HEK293T (cell line): ENCODE results near the gene DCTN3.

ENCODE experiments used
- CTCF ChIA-PET: fragments of 350-600 bp; formaldehyde crosslinking; extraction: SDS; loops from one replicate; lab custom pipeline; 2021; ENCODE audit warnings: antibody characterized with exemption, inconsistent platforms; lab: Yijun Ruan, JAX
- POLR2A ChIA-PET: fragments of 350-600 bp; formaldehyde crosslinking; extraction: SDS; loops from one replicate; lab custom pipeline; 2020; ENCODE audit warnings: antibody characterized with exemption, inconsistent platforms; lab: Yijun Ruan, JAX
- DNase-seq: peaks from one replicate; pipeline ENCODE4 v3.0.0; 2012; ENCODE audit warnings: mixed read lengths; ENCODE audit errors: extremely low spot score
- ARNT ChIP-seq: fragments of 450-650 bp; IDR thresholded peaks from 2 replicates; pipeline ENCODE4 v1.6.1; 2017; ENCODE audit warnings: mild to moderate bottlenecking
- BHLHE40 ChIP-seq: fragments of 450-650 bp; IDR thresholded peaks from 2 replicates; pipeline ENCODE4 v1.6.1; 2016; ENCODE audit warnings: mild to moderate bottlenecking, moderate library complexity, borderline replicate concordance
- CTBP1 ChIP-seq: fragments of 450-650 bp; IDR thresholded peaks from 2 replicates; pipeline ENCODE4 v1.6.1; 2016; ENCODE audit warnings: borderline replicate concordance
- ELF4 ChIP-seq: fragments of 450-650 bp; IDR thresholded peaks from 2 replicates; pipeline ENCODE4 v1.6.1; 2017; ENCODE audit warnings: antibody characterized with exemption
- FOXA1 ChIP-seq: fragments of 450-650 bp; IDR thresholded peaks from 2 replicates; pipeline ENCODE4 v1.6.1; 2016; ENCODE audit warnings: mild to moderate bottlenecking
- FOXK2 ChIP-seq: fragments of 450-650 bp; IDR thresholded peaks from 2 replicates; pipeline ENCODE4 v1.6.1; 2016; ENCODE audit warnings: mild to moderate bottlenecking
- FOXM1 ChIP-seq: fragments of 450-650 bp; IDR thresholded peaks from 2 replicates; pipeline ENCODE4 v1.6.1; 2017; ENCODE audit warnings: mild to moderate bottlenecking, borderline replicate concordance
- HDGF ChIP-seq: fragments of 450-650 bp; IDR thresholded peaks from 2 replicates; pipeline ENCODE4 v1.6.1; 2017; ENCODE audit warnings: antibody characterized with exemption, borderline replicate concordance
- L3MBTL2 ChIP-seq: fragments of 450-650 bp; conservative IDR thresholded peaks from 2 replicates; pipeline ENCODE4 v1.6.1; 2016; ENCODE audit warnings: mild to moderate bottlenecking
- LEF1 ChIP-seq: fragments of 450-650 bp; IDR thresholded peaks from 2 replicates; pipeline ENCODE4 v1.6.1; 2017; ENCODE audit warnings: mild to moderate bottlenecking, borderline replicate concordance
- NFRKB ChIP-seq: fragments of 450-650 bp; IDR thresholded peaks from 2 replicates; pipeline ENCODE4 v1.6.1; 2016; ENCODE audit warnings: mild to moderate bottlenecking, moderate library complexity
- SP1 ChIP-seq: fragments of 450-650 bp; IDR thresholded peaks from 2 replicates; pipeline ENCODE4 v1.6.1; 2017
- SUZ12 ChIP-seq: fragments of 450-650 bp; IDR thresholded peaks from 2 replicates; pipeline ENCODE4 v1.6.1; 2016; ENCODE audit warnings: mild to moderate bottlenecking
- TARDBP ChIP-seq: fragments of 450-650 bp; IDR thresholded peaks from 2 replicates; pipeline ENCODE4 v1.6.1; 2016
- ZNF384 ChIP-seq: fragments of 450-650 bp; IDR thresholded peaks from 2 replicates; pipeline ENCODE4 v1.6.1; 2016
- TF ChIP-seq, protein P1 (sequence below): fragments of 450-650 bp; IDR thresholded peaks from 2 replicates; pipeline ENCODE4 v1.6.1; 2016

DCTN3 gene

DNA sequence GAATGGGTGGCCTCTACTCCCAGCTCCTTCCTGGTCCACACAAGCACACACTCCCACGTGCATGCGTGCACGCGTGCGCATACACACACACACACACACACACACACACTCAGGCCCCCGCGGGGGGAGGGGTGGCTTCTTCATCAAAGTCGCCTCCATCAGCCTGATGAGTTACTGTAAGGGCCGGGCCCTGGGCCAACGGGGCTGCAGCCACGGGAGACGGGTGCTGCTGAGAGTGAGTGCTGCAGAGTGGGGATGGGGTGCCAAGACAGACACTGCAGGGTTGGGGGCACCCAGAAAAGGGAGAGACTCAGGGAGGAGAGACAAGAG, 48.8 kb downstream of the DCTN3 start:
- POLR2A ChIA-PET: no interaction called here

DNA sequence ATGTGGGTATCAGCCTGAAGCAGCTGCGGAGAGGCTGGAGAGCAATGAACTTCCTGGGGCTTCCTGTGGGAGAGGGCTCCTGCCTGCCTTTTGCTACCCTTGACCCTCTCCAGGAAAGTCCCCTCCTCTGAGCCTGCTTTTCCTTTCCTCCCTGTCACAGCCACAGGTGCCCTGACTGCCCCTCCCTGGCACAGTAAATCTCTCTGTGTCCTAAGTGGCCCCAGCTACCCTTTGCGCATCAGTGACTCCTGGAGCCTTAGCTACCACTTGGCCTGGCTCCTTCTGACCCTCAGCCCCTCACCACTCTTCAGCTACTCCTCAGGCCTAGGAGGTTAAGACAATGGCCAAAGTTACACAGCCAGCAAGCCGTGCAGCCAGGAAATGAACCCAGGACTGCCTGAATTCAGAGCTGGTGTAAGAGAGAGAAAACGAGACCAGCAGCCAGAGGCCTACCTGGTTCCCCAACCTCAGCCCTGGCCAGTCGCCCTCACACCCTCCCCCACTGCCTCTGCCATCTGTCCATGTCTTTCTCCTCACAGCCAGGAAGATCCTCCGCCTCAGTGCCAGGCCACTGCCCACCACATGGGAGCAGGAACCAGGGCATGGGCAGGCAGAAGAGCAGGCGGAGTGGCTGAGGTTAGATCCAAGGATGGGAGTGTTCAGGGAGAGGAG, 49.4 kb downstream of the DCTN3 start:
- ChIA-PET POLR2A (no interaction called here), CTCF (interaction anchor here (0.9 to 1.3 kb wide), 2 partner anchors 20 to 23 kb away, joined by 3 read pairs; no protein-coding TSS in a partner anchor)
- TF ChIP-seq SUZ12 (no peak), ELF4 (no peak), LEF1 (no peak)
- no peak for DNase-seq

More for the DNA sequence above, 48.8 kb downstream of the DCTN3 start:
- no peak for TF ChIP-seq FOXK2
- TF ChIP-seq ZNF384: no peak
- TF ChIP-seq ELF4: no peak
- no peak for TF ChIP-seq BHLHE40
- no peak for TF ChIP-seq LEF1
- TF ChIP-seq L3MBTL2: no peak
- no peak for TF ChIP-seq TARDBP
- no peak for TF ChIP-seq SUZ12
- TF ChIP-seq ARNT: no peak
- TF ChIP-seq FOXA1: no peak
- TF ChIP-seq, protein P1, sequence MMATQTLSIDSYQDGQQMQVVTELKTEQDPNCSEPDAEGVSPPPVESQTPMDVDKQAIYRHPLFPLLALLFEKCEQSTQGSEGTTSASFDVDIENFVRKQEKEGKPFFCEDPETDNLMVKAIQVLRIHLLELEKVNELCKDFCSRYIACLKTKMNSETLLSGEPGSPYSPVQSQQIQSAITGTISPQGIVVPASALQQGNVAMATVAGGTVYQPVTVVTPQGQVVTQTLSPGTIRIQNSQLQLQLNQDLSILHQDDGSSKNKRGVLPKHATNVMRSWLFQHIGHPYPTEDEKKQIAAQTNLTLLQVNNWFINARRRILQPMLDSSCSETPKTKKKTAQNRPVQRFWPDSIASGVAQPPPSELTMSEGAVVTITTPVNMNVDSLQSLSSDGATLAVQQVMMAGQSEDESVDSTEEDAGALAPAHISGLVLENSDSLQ: no peak
- TF ChIP-seq FOXM1: no peak
- TF ChIP-seq SP1: no peak
- CTCF ChIA-PET: interaction anchor here (0.9 to 1.3 kb wide), 2 partner anchors 20 to 23 kb away, joined by 3 read pairs; no protein-coding TSS in a partner anchor
- no peak for DNase-seq

DNA sequence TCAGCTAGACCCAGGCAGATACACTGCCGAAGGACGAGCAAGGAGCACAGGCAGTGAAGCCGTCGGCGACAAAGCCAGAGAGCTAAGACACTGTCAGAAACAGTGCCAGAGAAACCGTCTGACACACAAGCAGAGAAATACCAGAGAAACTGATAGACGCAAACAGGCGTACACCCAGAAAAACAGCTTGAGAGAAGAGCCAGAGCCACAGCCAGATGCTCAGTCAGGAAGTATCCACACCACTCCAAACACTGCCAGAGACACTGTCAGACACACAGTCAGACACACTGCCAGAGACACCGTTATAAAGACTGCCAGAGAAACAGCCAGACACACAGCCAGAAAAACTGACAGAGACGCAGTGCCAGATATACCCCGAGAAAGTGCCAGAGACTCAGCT, 49.9 kb downstream of the DCTN3 start:
- ChIA-PET CTCF (no interaction called here), POLR2A (no interaction called here)
- no peak for DNase-seq
- TF ChIP-seq FOXA1 (no peak), TARDBP (no peak), ARNT (no peak), ELF4 (no peak), ZNF384 (no peak), FOXK2 (no peak), SP1 (no peak), HDGF (no peak), LEF1 (no peak), NFRKB (no peak), BHLHE40 (no peak), FOXM1 (no peak), CTBP1 (no peak)
- TF ChIP-seq, protein P1: no peak

DNA sequence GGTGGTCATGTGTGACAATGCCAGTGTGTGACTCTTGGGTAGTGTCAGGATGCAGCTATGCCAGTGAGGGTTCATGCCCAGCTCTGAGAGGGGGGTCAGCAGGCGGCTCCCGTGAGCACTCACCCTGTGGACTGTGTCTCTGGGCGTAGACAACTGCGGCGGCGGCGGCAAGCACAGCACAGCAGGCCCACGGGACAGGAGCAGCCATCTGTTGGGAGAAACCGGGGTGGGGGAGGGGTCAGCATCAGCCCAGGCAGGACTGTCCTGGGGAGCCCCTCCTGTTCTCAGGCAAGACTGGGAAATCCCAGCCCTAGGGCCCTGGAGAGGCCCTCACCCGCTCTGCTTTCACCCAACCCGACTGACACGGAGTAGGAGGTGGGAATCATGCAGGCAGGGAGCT, 51.5 kb downstream of the DCTN3 start:
- TF ChIP-seq NFRKB (no peak), L3MBTL2 (no peak), ZNF384 (no peak), ARNT (no peak), SUZ12 (no peak), HDGF (no peak), FOXA1 (no peak), LEF1 (no peak), FOXM1 (no peak), FOXK2 (no peak), SP1 (no peak), BHLHE40 (no peak), CTBP1 (no peak)
- TF ChIP-seq, protein P1: no peak
- ChIA-PET POLR2A (no interaction called here), CTCF (no interaction called here)
- DNase-seq: no peak

DNA sequence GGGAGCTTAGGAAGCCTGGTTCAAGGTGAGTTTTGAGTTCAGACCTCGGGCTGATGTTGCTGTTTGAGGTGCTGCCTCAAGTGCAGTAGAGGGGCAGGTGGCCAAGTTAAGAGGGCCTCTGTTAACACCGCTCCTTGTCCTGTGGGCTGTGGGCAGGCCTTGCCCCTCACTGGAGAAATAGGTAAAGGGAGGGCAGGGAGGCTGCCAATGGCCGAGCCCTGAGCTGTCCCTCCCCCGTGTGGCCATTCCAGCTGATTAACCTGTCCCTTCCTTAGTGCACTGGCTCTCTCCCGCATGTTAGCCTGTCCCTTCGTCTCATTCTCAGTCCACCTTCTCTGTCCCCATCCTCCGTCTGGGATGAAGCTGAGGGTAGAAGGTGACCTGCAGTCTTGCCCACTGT, 52.2 kb downstream of the DCTN3 start:
- DNase-seq: no peak
- no peak for TF ChIP-seq CTBP1
- TF ChIP-seq BHLHE40: no peak
- TF ChIP-seq HDGF: no peak
- TF ChIP-seq ELF4: no peak
- TF ChIP-seq FOXK2: no peak
- TF ChIP-seq NFRKB: no peak
- TF ChIP-seq ARNT: no peak
- no peak for TF ChIP-seq SUZ12
- TF ChIP-seq L3MBTL2: no peak
- ChIA-PET POLR2A (no interaction called here), CTCF (no interaction called here)

DNA sequence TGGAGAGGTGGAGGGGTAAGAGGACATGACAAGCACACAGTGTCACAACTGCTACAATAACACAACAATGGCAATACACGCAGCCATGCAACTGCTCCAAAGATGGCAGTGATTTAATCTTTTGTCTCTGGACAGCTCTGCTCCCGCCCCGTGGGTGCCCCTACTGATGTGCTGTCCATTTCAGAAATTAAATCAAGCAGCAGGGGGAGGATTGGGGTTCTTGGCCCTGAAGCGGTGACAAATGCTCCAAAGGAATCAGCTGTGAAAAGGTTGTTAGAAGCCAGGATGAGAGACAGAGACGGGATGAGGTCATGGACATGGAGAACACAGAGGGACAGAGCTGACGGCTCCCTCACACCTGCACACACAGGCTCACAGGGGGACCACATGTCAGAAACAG, 53.3 kb downstream of the DCTN3 start:
- POLR2A ChIA-PET: no interaction called here
- no peak for TF ChIP-seq FOXK2
- no peak for TF ChIP-seq NFRKB
- no peak for TF ChIP-seq LEF1
- no peak for TF ChIP-seq CTBP1
- TF ChIP-seq BHLHE40: no peak
- no peak for TF ChIP-seq ARNT
- TF ChIP-seq TARDBP: no peak
- TF ChIP-seq, protein P1: no peak
- TF ChIP-seq FOXM1: no peak
- TF ChIP-seq L3MBTL2: no peak
- no peak for TF ChIP-seq HDGF
- TF ChIP-seq SP1: no peak
- no peak for TF ChIP-seq ZNF384
- TF ChIP-seq FOXA1: no peak
- no peak for TF ChIP-seq ELF4
- no peak for TF ChIP-seq SUZ12
- CTCF ChIA-PET: no interaction called here
- DNase-seq: no peak
